ENCODE data around the gene ZFAND3.

ZFAND3 gene

GRCh38 chr6:38187325-38187724 lies 367.8 kb downstream of the ZFAND3 start:
- DNase-seq (ENCODE audit: low read depth) = no peak

- no peak for DNase-seq (ENCODE audit: low read depth)
These were observed 368.5 kb downstream of the ZFAND3 start for GRCh38 chr6:38187811-38188590.

- DNase-seq (ENCODE audit: low read depth) = no peak
These were observed 369.3 kb downstream of the ZFAND3 start for GRCh38 chr6:38188677-38189335.

- no peak for DNase-seq (ENCODE audit: low read depth)
These were observed 371.9 kb downstream of the ZFAND3 start for GRCh38 chr6:38191418-38191817.

GRCh38 chr6:38192011-38192410 lies 372.5 kb downstream of the ZFAND3 start:
- no peak for DNase-seq (ENCODE audit: low read depth)

GRCh38 chr6:38192487-38192886 lies 373.0 kb downstream of the ZFAND3 start:
- no peak for DNase-seq (ENCODE audit: low read depth)

GRCh38 chr6:38193051-38193450 lies 373.5 kb downstream of the ZFAND3 start:
- DNase-seq (ENCODE audit: low read depth) = no peak

- no peak for DNase-seq (ENCODE audit: low read depth)
These were observed 374.2 kb downstream of the ZFAND3 start for GRCh38 chr6:38193481-38194281.

GRCh38 chr6:38194282-38194572 lies 374.7 kb downstream of the ZFAND3 start:
- no peak for DNase-seq (ENCODE audit: low read depth)

GRCh38 chr6:38194589-38194988 lies 375.1 kb downstream of the ZFAND3 start:
- DNase-seq (ENCODE audit: low read depth) = no peak

- no peak for DNase-seq (ENCODE audit: low read depth)
These were observed 375.6 kb downstream of the ZFAND3 start for GRCh38 chr6:38195113-38195635.

GRCh38 chr6:38198219-38198618 lies 378.7 kb downstream of the ZFAND3 start:
- DNase-seq (ENCODE audit: low read depth) = no peak
